SJSA1 (cell line): ENCODE results near the gene SMC5. TPM values are rescaled to one million over a fixed set of nuclear protein-coding genes. Genes with fewer than 3 reads are reported as not detected.

Experiments
- DNase-seq, 2 experiments: peaks; one replicate each; pipeline ENCODE4 v3.0.0-alpha.2; 2015 to 2020; ENCODE audit warnings: low spot score in 2 of 2, low read depth in 1 of 2
- H3K27ac ChIP-seq: fragments of 250-450 bp; sonication (Bioruptor Pico); 2 replicates; pipeline ENCODE4 v1.5.1; 2020; ENCODE audit warnings: mild to moderate bottlenecking, moderate library complexity
- H3K27me3 ChIP-seq: fragments of 250-450 bp; sonication (Bioruptor Pico); replicated peaks from 2 replicates; pipeline ENCODE4 v1.5.1; 2020; ENCODE audit warnings: mild to moderate bottlenecking, moderate library complexity
- H3K36me3 ChIP-seq: fragments of 250-450 bp; sonication (Bioruptor Pico); 2 replicates; pipeline ENCODE4 v1.5.1; 2020; ENCODE audit warnings: mild to moderate bottlenecking
- H3K4me1 ChIP-seq: fragments of 250-450 bp; sonication (Bioruptor Pico); replicated peaks from 2 replicates; pipeline ENCODE4 v1.6.1; 2021; ENCODE audit warnings: mild to moderate bottlenecking
- H3K4me3 ChIP-seq: fragments of 250-450 bp; sonication (Bioruptor Pico); 2 replicates; pipeline ENCODE4 v1.5.1; 2020; ENCODE audit warnings: mild to moderate bottlenecking
- H3K9me3 ChIP-seq: fragments of 250-450 bp; sonication (Bioruptor Pico); replicated peaks from 2 replicates; pipeline ENCODE4 v1.5.1; 2020; ENCODE audit warnings: mild to moderate bottlenecking
- total RNA-seq: library from RNA; depleted of rRNA; stranded (reverse); fragments of >200 nt; shearing (Covaris generic); gene quantifications from 2 replicates; pipeline ENCODE4 v1.2.3, GENCODE V29; 2014

The SMC5 gene
- total RNA-seq, 1 experiment from 2014 or later = 30.2 TPM

GRCh38 chr9:70256123-70256551 is 2.6 kb upstream of the SMC5 start:
- Histone ChIP-seq H3K36me3 (peaks cover 20% of the 10 kb centered on the region), H3K4me3 (no peak overlapping the region), H3K9me3 (no peaks in the 10 kb centered on the region), H3K27ac (peak overlapping the region; percentile 39), H3K27me3 (no peaks in the 10 kb centered on the region), H3K4me1 (peaks cover 37% of the 10 kb centered on the region)
- peak in 1 of 2 experiments; percentile 67 for DNase-seq

DNA sequence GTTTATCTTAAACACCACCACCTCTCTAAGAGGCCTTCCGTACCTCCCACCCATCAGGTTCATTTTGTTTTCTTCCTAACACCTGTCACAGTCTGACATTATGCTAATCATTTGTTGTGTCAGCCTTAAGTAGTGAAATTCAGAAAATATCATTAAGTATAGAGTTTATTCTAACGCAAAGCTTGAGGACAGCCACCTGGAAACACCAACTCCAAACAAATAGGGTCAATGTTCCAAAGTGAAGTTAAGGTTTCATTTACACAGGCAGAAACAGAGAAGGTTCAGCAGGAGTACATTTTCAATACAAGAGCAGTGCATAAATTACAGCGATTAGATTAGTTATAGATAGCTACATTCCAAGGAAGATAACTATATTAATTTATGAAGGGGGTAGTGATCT is 1.3 kb upstream of the SMC5 start:
- Histone ChIP-seq H3K27ac (no peak overlapping the region), H3K27me3 (no peaks in the 10 kb centered on the region), H3K36me3 (peaks cover 33% of the 10 kb centered on the region), H3K9me3 (no peaks in the 10 kb centered on the region), H3K4me3 (no peak overlapping the region; the same call in 1 of the 2 replicates), H3K4me1 (peaks cover 41% of the 10 kb centered on the region)
- no peak for DNase-seq

DNA sequence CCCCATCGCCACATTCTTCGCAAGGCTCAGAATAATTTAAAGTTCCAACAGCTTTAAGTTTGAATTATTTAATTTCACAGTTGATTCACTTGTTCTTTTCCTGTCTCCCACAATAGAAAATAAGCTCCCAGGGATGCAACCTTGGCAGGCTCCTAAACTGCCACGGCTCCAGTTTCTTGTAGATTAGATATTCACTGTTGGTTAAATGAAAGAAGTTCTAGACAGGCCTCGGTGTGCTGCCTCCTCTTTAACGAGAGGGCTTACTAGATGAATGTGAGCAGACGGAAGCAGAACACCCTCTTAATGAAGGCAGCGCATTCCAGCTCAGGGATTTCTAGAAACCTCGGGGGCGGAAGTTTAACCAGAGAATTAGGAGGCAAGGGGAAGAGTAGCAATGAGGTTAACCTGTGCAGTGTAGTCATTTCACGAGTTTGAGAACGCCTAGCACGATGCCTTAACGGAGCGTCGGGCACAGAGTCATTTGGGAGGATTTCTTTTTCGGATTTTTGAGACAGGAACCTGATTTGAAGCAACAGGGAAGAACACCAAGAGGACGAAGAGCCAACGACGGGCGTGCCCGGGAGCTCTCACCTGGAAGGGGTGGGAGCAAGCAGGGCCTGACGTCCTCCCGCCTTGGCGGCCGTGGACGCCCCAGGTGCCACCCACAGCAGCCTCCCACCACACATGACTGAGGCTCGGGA is 637 bp upstream of the SMC5 start:
- Histone ChIP-seq H3K27me3 (no peaks in the 10 kb centered on the region), H3K27ac (peak overlapping the region; percentile 81), H3K4me3 (peak overlapping the region; percentile 67), H3K9me3 (no peaks in the 10 kb centered on the region), H3K36me3 (peaks cover 40% of the 10 kb centered on the region), H3K4me1 (peaks cover 41% of the 10 kb centered on the region)
- no peak for DNase-seq

GRCh38 chr9:70259512-70259802 is 679 bp downstream of the SMC5 start:
- Histone ChIP-seq H3K36me3 (peaks cover 52% of the 10 kb centered on the region), H3K4me1 (peaks cover 41% of the 10 kb centered on the region)
- DNase-seq = no peak

GRCh38 chr9:70260007-70260443 is 1.2 kb downstream of the SMC5 start:
- H3K9me3 ChIP-seq = no peaks in the 10 kb centered on the region
- H3K4me1 ChIP-seq = peaks cover 41% of the 10 kb centered on the region
- no peaks in the 10 kb centered on the region for H3K27me3 ChIP-seq
- DNase-seq = no peak
- peak overlapping the region; percentile 67 for H3K4me3 ChIP-seq
- peaks cover 57% of the 10 kb centered on the region for H3K36me3 ChIP-seq
- H3K27ac ChIP-seq = no peak overlapping the region

More at GRCh38 chr9:70259512-70259802, 679 bp downstream of the SMC5 start:
- Histone ChIP-seq H3K27ac (peak overlapping the region; percentile 81), H3K27me3 (no peaks in the 10 kb centered on the region), H3K9me3 (no peaks in the 10 kb centered on the region), H3K4me3 (peak overlapping the region; percentile 67)

DNA sequence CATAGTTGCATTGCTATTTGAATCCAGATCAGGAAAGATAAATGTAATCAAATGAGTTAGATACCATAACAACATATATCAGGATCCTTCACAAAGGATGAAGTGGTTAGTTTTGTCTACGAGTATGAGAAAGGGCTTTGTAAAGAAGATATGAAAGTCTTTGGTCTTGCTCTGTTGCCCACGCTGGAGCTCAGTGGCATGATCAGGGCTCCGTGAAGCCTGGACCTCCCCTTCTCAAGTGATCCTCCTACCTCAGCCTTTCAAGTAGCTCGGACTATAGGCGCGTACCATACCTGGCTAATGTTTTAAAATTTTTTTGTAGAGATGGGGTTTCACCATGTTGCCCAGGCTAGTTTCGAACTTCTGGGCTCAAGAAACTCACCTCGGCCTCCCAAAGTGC is 1.8 kb downstream of the SMC5 start:
- Histone ChIP-seq H3K27ac (no peak overlapping the region), H3K4me1 (peaks cover 38% of the 10 kb centered on the region), H3K36me3 (peaks cover 63% of the 10 kb centered on the region), H3K27me3 (no peaks in the 10 kb centered on the region), H3K4me3 (no peak overlapping the region; the same call in 1 of the 2 replicates), H3K9me3 (no peaks in the 10 kb centered on the region)
- DNase-seq = no peak

GRCh38 chr9:70261131-70261870 is 2.5 kb downstream of the SMC5 start:
- no peak overlapping the region for H3K27ac ChIP-seq
- peaks cover 31% of the 10 kb centered on the region for H3K4me1 ChIP-seq
- H3K4me3 ChIP-seq = no peak overlapping the region
- no peak for DNase-seq
- no peaks in the 10 kb centered on the region for H3K9me3 ChIP-seq
- no peaks in the 10 kb centered on the region for H3K27me3 ChIP-seq
- H3K36me3 ChIP-seq = peaks cover 70% of the 10 kb centered on the region

GRCh38 chr9:70262366-70262765 is 3.6 kb downstream of the SMC5 start:
- no peaks in the 10 kb centered on the region for H3K27me3 ChIP-seq
- no peak overlapping the region for H3K4me3 ChIP-seq
- no peak for DNase-seq
- H3K9me3 ChIP-seq = no peaks in the 10 kb centered on the region
- peaks cover 80% of the 10 kb centered on the region for H3K36me3 ChIP-seq
- no peak overlapping the region for H3K27ac ChIP-seq
- H3K4me1 ChIP-seq = peaks cover 22% of the 10 kb centered on the region

DNA sequence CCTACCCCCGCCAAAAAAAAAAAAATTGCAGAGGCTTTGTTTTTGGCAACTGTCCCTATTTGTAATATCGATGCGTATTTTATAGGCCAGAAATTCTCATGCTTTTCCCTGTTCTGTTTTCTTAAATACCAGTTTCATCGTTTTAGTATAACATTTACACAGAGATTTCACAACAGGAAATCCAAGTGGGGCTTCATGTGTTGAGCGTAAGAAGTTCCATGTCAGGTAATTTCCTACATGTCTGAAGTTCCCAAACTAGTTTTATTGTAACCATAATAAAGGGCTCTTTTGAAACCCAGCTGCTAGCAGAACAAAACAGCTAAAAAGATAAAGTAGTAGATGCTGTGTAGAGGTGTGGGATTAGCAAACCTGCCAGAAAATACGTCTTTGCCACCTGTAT is 4.2 kb downstream of the SMC5 start:
- no peak for DNase-seq
- Histone ChIP-seq H3K4me3 (no peak overlapping the region), H3K4me1 (peaks cover 16% of the 10 kb centered on the region)

DNA sequence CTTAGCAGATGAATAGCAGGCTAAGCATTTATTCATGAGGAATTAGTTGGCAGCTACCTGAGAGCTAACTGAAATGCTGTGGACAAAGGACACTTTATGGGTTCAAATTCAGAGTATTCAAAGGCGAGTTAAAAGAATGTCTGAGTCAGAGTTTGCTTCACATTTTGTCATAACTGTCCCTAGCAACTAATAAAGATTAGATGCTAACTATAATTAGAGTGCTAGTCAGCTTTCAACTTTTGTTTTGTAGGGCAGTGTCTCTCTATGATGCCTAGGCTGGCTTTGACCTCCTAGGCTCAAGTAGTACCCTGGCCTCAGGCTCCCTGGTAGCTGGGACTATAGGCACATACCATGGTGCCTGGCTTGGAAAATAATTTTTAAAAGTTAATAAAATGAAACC is 4.6 kb downstream of the SMC5 start:
- Histone ChIP-seq H3K27me3 (no peaks in the 10 kb centered on the region), H3K9me3 (no peaks in the 10 kb centered on the region), H3K4me3 (no peak overlapping the region), H3K4me1 (peaks cover 11% of the 10 kb centered on the region), H3K36me3 (peaks cover 88% of the 10 kb centered on the region), H3K27ac (no peak overlapping the region)
- DNase-seq = no peak

More for the DNA sequence above, 4.2 kb downstream of the SMC5 start:
- Histone ChIP-seq H3K9me3 (no peaks in the 10 kb centered on the region), H3K27ac (no peak overlapping the region), H3K36me3 (peaks cover 85% of the 10 kb centered on the region), H3K27me3 (no peaks in the 10 kb centered on the region)

DNA sequence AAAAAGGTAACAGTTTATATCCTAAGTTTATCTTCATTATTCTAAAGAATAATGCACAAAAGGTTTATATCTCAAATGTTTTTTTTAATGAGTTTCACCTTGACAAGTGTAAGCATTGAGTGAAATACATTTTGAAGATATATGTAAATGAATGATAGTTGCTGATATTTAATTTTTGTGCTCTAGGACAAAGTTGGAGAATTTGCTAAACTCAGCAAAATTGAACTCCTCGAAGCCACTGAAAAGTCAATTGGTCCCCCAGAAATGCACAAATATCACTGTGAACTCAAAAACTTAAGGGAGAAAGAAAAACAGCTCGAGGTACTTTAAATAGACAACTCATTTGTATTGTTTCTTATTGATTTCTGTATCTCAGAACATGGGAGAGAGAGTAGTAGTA is 19.5 kb downstream of the SMC5 start:
- no peak for DNase-seq
- Histone ChIP-seq H3K4me1 (no peaks in the 10 kb centered on the region), H3K36me3 (peaks cover 59% of the 10 kb centered on the region), H3K4me3 (no peak overlapping the region), H3K9me3 (no peaks in the 10 kb centered on the region), H3K27ac (no peak overlapping the region), H3K27me3 (no peaks in the 10 kb centered on the region)

- peaks cover 90% of the 10 kb centered on the region for H3K36me3 ChIP-seq
These were observed 25.1 kb downstream of the SMC5 start for GRCh38 chr9:70283848-70284247.

GRCh38 chr9:70285246-70285645 is 26.5 kb downstream of the SMC5 start:
- Histone ChIP-seq H3K4me1 (peaks cover 4% of the 10 kb centered on the region; the same call in 1 of the 2 replicates), H3K9me3 (no peaks in the 10 kb centered on the region), H3K27ac (no peak overlapping the region), H3K27me3 (no peaks in the 10 kb centered on the region), H3K36me3 (peaks cover 87% of the 10 kb centered on the region), H3K4me3 (no peak overlapping the region)
- DNase-seq = no peak

More at GRCh38 chr9:70283848-70284247, 25.1 kb downstream of the SMC5 start:
- Histone ChIP-seq H3K4me1 (peaks cover 4% of the 10 kb centered on the region; the same call in 1 of the 2 replicates), H3K27me3 (no peaks in the 10 kb centered on the region), H3K27ac (no peak overlapping the region), H3K4me3 (no peak overlapping the region), H3K9me3 (no peaks in the 10 kb centered on the region)
- DNase-seq = no peak

DNA sequence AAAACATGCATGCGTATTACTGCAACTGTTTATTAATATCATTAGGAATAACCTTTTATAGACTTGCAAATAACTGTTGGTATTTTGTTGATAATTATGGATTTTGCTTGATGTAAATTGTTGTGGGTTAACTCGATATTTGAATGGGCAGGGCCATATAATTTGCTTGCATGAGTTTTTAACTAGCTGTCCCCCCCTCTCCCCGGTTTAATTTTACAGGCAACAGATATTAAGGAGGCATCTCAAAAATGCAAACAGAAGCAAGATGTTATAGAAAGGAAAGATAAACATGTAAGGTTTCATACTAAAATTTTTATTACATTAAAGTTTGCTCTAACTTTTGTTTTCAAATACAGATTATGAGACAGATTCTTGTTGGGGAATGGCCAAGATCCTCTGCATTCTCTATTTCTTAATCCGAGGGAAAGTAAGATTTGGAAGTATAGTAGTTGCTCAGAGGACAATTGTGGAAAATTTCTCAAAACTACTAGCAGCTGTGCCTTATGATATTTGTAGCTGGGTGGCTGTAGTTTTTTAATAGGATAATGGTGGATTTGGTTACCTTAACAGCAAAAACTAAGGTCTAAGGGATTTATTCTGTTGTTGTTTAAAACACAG is 27.3 kb downstream of the SMC5 start:
- H3K4me3 ChIP-seq = no peak overlapping the region
- H3K27ac ChIP-seq = no peak overlapping the region
- H3K27me3 ChIP-seq = no peaks in the 10 kb centered on the region
- H3K36me3 ChIP-seq = peaks cover 89% of the 10 kb centered on the region
- DNase-seq = no peak
- H3K9me3 ChIP-seq = peaks cover 6% of the 10 kb centered on the region; the same call in 1 of the 2 replicates
- H3K4me1 ChIP-seq = peaks cover 10% of the 10 kb centered on the region
